ENCODE results near the gene BIRC2. TPM values are rescaled to one million over a fixed set of nuclear protein-coding genes. Genes with fewer than 3 reads are reported as not detected.
"Not testable (repeated sequence)": the region's sequence is repeated elsewhere in the genome, so short reads cannot be mapped to it uniquely, and the experiment has no call there.

The BIRC2 gene
- 12.5 and 22.3 TPM in 2 replicates for polyA plus RNA-seq (2014; cell fraction: cytosol; rRNA removed)
- 11.2 and 11.9 TPM in 2 replicates for polyA plus RNA-seq (2014; cell fraction: nucleus; rRNA removed)

- peak; percentile 75 for DNase-seq (ENCODE audit: low spot score)
Measured at GRCh38 chr11:102346748-102347461, at the start of gene BIRC2. BIRC2 (plus strand) TSS chr11:102347214; CDS start chr11:102349855, 2,641 bp downstream.

GRCh38 chr11:102300837-102301236 is 46.2 kb upstream of the BIRC2 start:
- DNase-seq (ENCODE audit: low spot score) = not testable (repeated sequence)

GRCh38 chr11:102302241-102302640 is 44.8 kb upstream of the BIRC2 start:
- no peak for DNase-seq (ENCODE audit: low spot score)

- no peak for DNase-seq (ENCODE audit: low spot score)
Measured at GRCh38 chr11:102304686-102305085, 42.3 kb upstream of the BIRC2 start.

- DNase-seq (ENCODE audit: low spot score) = no peak
Measured at GRCh38 chr11:102305352-102306047, 41.5 kb upstream of the BIRC2 start.

GRCh38 chr11:102306048-102306597 is 40.9 kb upstream of the BIRC2 start:
- DNase-seq (ENCODE audit: low spot score) = no peak

GRCh38 chr11:102306817-102307726 is 39.9 kb upstream of the BIRC2 start:
- no peak for DNase-seq (ENCODE audit: low spot score)

GRCh38 chr11:102307727-102308038 is 39.3 kb upstream of the BIRC2 start:
- DNase-seq (ENCODE audit: low spot score) = no peak

GRCh38 chr11:102309621-102310541 is 37.1 kb upstream of the BIRC2 start:
- no peak for DNase-seq (ENCODE audit: low spot score)

GRCh38 chr11:102312667-102313066 is 34.3 kb upstream of the BIRC2 start:
- no peak for DNase-seq (ENCODE audit: low spot score)

GRCh38 chr11:102313238-102313940 is 33.6 kb upstream of the BIRC2 start:
- no peak for DNase-seq (ENCODE audit: low spot score)

- DNase-seq (ENCODE audit: low spot score) = no peak
Measured at GRCh38 chr11:102314784-102315183, 32.2 kb upstream of the BIRC2 start.

- DNase-seq (ENCODE audit: low spot score) = peak; percentile 17
Measured at GRCh38 chr11:102316346-102316904, 30.6 kb upstream of the BIRC2 start.

- DNase-seq (ENCODE audit: low spot score) = peak; percentile 2
Measured at GRCh38 chr11:102317099-102317767, 29.8 kb upstream of the BIRC2 start, which contains the start of gene BIRC3. BIRC3 (plus strand) TSS chr11:102317484; CDS start chr11:102324510, 7,026 bp downstream.

GRCh38 chr11:102317768-102318103 is 29.3 kb upstream of the BIRC2 start:
- DNase-seq (ENCODE audit: low spot score) = no peak

- no peak for DNase-seq (ENCODE audit: low spot score)
Measured at GRCh38 chr11:102318469-102318868, 28.5 kb upstream of the BIRC2 start.

GRCh38 chr11:102319544-102319943 is 27.5 kb upstream of the BIRC2 start:
- no peak for DNase-seq (ENCODE audit: low spot score)

- no peak for DNase-seq (ENCODE audit: low spot score)
Measured at GRCh38 chr11:102320188-102320587, 26.8 kb upstream of the BIRC2 start.

GRCh38 chr11:102320679-102321078 is 26.3 kb upstream of the BIRC2 start:
- DNase-seq (ENCODE audit: low spot score) = no peak

All from SK-N-DZ (cell line).